Psoas muscle (tissue), 8 donors: ENCODE data around the gene LRP5. TPM values are rescaled to one million over a fixed set of nuclear protein-coding genes. Genes with fewer than 3 reads are reported as not detected.

ENCODE experiments used
- ATAC-seq, 4 donors: fragments of 200-7000 bp; cut with Tn5 transposase; one replicate each; pipeline ENCODE4 v1.9.1; 2020; ENCODE audit warnings: moderate library complexity in 3 of 4, mild to moderate bottlenecking in 2 of 4
- DNase-seq, 2 donors: peaks; one replicate each; pipeline ENCODE4 v3.0.0-alpha.2; 2020
- H3K27ac ChIP-seq: fragments of 200-600 bp; one replicate; pipeline ENCODE4 v1.8.0; 2022
- H3K27me3 ChIP-seq, 3 donors: fragments of 200-600 bp in 1 of 3; one replicate each; pipeline versions ENCODE4 v1.6.1 to v1.8.0; 2013 to 2022; ENCODE audit warnings: low read length in 2 of 3, mild to moderate bottlenecking in 2 of 3, moderate library complexity in 1 of 3; ENCODE audit not compliant: insufficient read depth in 3 of 3
- H3K36me3 ChIP-seq, 2 donors: fragments of 200-600 bp in 1 of 2; one replicate each; pipeline versions ENCODE4 v1.6.1 to v1.8.0; 2013 to 2022; ENCODE audit warnings: low read depth in 1 of 2, mild to moderate bottlenecking in 1 of 2, moderate library complexity in 1 of 2; ENCODE audit not compliant: insufficient read depth in 1 of 2
- H3K4me1 ChIP-seq: fragments of 200-600 bp; one replicate; pipeline ENCODE4 v1.8.0; 2022
- H3K4me3 ChIP-seq: fragments of 200-600 bp; one replicate; pipeline ENCODE4 v1.8.0; 2022; ENCODE audit warnings: mild to moderate bottlenecking
- H3K9me3 ChIP-seq: fragments of 200-600 bp; one replicate; pipeline ENCODE4 v1.8.0; 2022
- CTCF ChIP-seq: fragments of 200-600 bp; IDR thresholded peaks from one replicate; pipeline ENCODE4 v1.8.0; 2022; ENCODE audit warnings: antibody characterized with exemption
- WGBS, 3 donors: extraction: QIAGEN DNeasy Blood & Tissue Kit; methylation state at CpG; one replicate each; pipeline versions ENCODE4 v1.1.6 to v1.1.7; 2013; 5-methylcytosine and 5-hydroxymethylcytosine counted together
- intact Hi-C, 2 donors: fragments of 100-400 bp; cut with DNase I; formaldehyde crosslinking; loops; one replicate each; pipeline versions ENCODE4 v1.11.0 to v1.14.2; 2022
- polyA plus RNA-seq, 3 donors: library from polyadenylated mRNA; stranded (reverse); fragments of 200-250 nt; gene quantifications; one replicate each; pipeline ENCODE4 v1.2.3, GENCODE V29; 2013
- total RNA-seq, 4 donors: library from RNA; stranded (reverse); fragmentation: NEBNext Ultra II Directional in 2 of 4; extraction: Animal tissue kit (Norgen Biotek cat#: 25700) in 2 of 4; gene quantifications; one replicate each; pipeline versions ENCODE4 v1.2.1 to v1.2.4, GENCODE V29; 2021 to 2023
- donor health status: healthy with polysubstance abuse.
- donor health status: DM: no; HTN: no; CAD: no; lungs with moderate emphysema.
- donor health status: Bipolar disorder and iron deficiency.
- donor health status: healthy.
- donor health status: DM: yes; HTN: yes; CAD: no.
- donor health status: DM: no; HTN: no; CAD: no.
- donor health status: DM: no; HTN: no; CAD: no.
- donor health status: DM: yes; HTN: yes; CAD: no.

Gene LRP5
- total and polyA plus RNA-seq, 7 donors = 5.3 to 19.2 (median 16.7) TPM

DNA sequence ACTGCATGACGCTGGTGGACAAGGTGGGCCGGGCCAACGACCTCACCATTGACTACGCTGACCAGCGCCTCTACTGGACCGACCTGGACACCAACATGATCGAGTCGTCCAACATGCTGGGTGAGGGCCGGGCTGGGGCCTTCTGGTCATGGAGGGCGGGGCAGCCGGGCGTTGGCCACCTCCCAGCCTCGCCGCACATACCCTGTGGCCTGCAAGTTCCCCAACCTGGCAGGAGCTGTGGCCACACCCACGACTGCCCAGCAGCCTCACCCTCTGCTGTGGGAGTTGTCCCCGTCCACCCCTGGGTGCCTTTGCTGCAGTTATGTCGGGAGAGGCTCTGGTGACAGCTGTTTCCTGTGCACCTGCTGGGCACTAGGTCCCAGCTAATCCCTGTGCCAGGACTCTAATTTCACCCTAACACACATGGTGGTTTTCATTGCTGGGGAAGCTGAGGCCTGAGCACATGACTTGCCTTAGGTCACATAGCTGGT is 99.2 kb downstream of the LRP5 start:
- peaks cover 0 to 57% of the 10 kb centered on the region in 2 donors for H3K36me3 ChIP-seq
- 30 to 38% (median 31%) methylated on average over 14 to 17 of the region's 17 CpGs for WGBS, 3 donors
- intact Hi-C loops = no loop called here
- peak; percentile 30 for TF ChIP-seq CTCF
- no peak overlapping the region for H3K4me3 ChIP-seq
- H3K27me3 ChIP-seq = no peaks in the 10 kb centered on the region
- DNase-seq (peak; percentile 78 to 92), ATAC-seq (peak; percentile 84 to 91 (median 87))
- peaks cover 22% of the 10 kb centered on the region for H3K4me1 ChIP-seq
- peak overlapping the region; percentile 82 for H3K27ac ChIP-seq
- H3K9me3 ChIP-seq = no peaks in the 10 kb centered on the region

DNA sequence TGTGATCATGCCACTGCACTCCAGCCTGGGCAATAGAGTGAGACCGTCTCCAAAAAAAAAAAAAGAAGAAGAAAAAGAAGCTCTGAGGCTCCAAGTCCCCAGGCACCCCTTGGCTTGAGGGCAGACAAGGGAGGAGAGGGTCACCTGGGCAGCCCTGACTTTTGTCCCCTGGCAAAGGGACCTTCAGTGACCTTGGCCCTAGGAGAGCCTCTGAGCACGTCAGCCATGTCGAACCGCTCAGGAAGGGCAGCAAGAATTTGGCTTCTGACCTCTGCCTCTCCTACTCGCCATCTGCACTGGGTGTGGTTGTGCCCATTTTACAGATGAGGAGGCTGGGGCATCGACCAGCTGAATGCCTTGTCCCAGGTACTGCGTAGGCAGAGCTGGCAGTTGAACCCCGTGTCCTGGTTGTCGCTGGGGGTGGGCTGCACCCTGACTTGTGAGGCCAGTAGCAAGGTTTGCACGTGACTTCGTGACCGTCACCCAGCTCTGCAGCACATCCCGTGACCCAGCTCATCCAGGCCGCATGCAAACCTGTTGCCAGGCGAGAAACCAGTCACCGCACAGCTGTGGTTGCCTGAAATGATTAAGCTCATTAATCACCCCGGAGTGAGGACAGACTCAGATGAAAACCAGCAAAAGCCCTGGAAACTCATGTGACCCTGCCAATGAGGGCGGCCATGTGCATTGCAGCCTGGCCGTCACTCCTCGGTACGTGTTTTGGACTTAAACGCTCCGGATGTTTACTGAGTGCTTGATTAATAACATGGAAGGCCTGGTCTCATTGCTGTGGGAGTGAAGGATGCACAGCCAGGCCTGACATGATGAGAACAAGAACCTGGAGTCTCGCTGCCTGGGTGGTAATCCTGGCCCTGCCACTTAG is 100.4 kb downstream of the LRP5 start:
- WGBS, 3 donors = 62 to 76% (median 65%) methylated on average over 24 of the region's 24 CpGs

GRCh38 chr11:68413591-68413999 is 101.2 kb downstream of the LRP5 start:
- no peaks in the 10 kb centered on the region for H3K9me3 ChIP-seq
- peaks cover 22% of the 10 kb centered on the region for H3K4me1 ChIP-seq
- TF ChIP-seq CTCF = no peak
- peak in 3 of 4 donors; percentile 3 to 4 (median 3) for ATAC-seq
- intact Hi-C loops = no loop called here
- H3K4me3 ChIP-seq = no peak overlapping the region
- WGBS, 3 donors = 68 to 85% (median 72%) methylated on average over 27 of the region's 27 CpGs
- peak overlapping the region; percentile 82 for H3K27ac ChIP-seq
- H3K27me3 ChIP-seq = no peaks in the 10 kb centered on the region
- peaks cover 0 to 49% of the 10 kb centered on the region in 2 donors for H3K36me3 ChIP-seq
- DNase-seq = no peak

More for the DNA sequence above, 100.4 kb downstream of the LRP5 start:
- DNase-seq (peak; percentile 46 to 84), ATAC-seq (peak; percentile 56 to 70 (median 64))
- Histone ChIP-seq H3K27ac (peak overlapping the region; percentile 82), H3K36me3 (peaks cover 0 to 51% of the 10 kb centered on the region in 2 donors), H3K9me3 (no peaks in the 10 kb centered on the region), H3K27me3 (no peaks in the 10 kb centered on the region), H3K4me3 (no peak overlapping the region), H3K4me1 (peaks cover 22% of the 10 kb centered on the region)
- no peak for TF ChIP-seq CTCF
- intact Hi-C loops = no loop called here

DNA sequence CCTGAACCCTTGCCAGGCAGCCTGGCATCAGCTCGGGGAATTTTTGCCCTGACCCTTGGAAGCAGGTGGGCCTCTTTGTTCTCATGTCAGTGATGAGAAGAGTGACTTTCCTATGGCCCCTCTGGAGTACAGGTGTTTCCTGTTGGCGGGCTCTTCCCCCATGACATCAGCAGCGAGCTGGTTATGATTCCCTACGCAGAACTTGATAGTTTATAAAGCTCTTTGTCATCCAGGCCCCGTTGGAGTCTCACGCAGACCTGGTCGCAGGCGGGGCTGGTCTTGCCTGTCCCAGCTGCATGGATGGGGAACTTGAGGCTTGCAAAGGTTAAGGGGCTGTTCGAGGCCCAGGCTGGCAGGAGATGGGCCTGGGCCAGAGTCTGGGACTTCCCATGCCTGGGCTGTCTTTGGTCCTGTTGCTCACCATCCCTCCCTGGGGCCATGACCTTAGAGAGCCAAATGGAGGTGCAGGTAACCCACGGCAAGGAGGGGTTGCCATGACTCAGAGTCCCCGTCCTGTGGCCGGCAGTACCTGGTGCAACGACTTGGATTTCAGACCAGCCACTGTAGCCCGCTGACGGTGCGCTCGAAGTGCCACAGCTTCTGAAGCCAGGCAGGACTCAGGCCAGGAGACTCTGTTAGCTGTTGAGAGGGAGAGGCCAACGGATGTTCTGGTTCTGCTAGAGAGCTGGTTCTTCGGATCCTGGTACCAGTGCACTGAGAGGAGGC is 102.3 kb downstream of the LRP5 start:
- Histone ChIP-seq H3K36me3 (peaks cover 0 to 47% of the 10 kb centered on the region in 2 donors), H3K9me3 (no peaks in the 10 kb centered on the region), H3K27ac (no peak overlapping the region), H3K4me3 (no peak overlapping the region), H3K4me1 (peaks cover 22% of the 10 kb centered on the region), H3K27me3 (no peaks in the 10 kb centered on the region)
- DNase-seq (no peak), ATAC-seq (no peak)
- WGBS, 3 donors = 70 to 82% (median 77%) methylated on average over 19 of the region's 19 CpGs
- intact Hi-C loops = no loop called here
- TF ChIP-seq CTCF = no peak
